HepG2 (cell line): ENCODE results near the gene MLN. TPM values are rescaled to one million over a fixed set of nuclear protein-coding genes. Genes with fewer than 3 reads are reported as not detected.

ENCODE experiments used
- ATF6 ChIP-seq: sonication (generic); formaldehyde crosslinking; conservative IDR thresholded peaks from 2 replicates; pipeline ENCODE4 v1.4.0; 2020; ENCODE audit warnings: missing genetic modification reagents
- CENPT ChIP-seq: sonication (generic); formaldehyde crosslinking; IDR thresholded peaks from 2 replicates; pipeline ENCODE4 v1.8.0; 2022; ENCODE audit warnings: low read depth, mild to moderate bottlenecking, moderate library complexity, missing genetic modification reagents
- FOXP4 ChIP-seq: sonication (generic); formaldehyde crosslinking; IDR thresholded peaks from 2 replicates; pipeline ENCODE4 v1.4.0; 2020; ENCODE audit warnings: missing genetic modification reagents
- GPBP1L1 ChIP-seq: sonication (generic); formaldehyde crosslinking; IDR thresholded peaks from 2 replicates; pipeline ENCODE4 v1.5.0; 2020; ENCODE audit warnings: mild to moderate bottlenecking, missing genetic modification reagents
- HES4 ChIP-seq: sonication (generic); formaldehyde crosslinking; IDR thresholded peaks from 2 replicates; pipeline ENCODE4 v1.9.0; 2021; ENCODE audit warnings: mild to moderate bottlenecking, missing genetic modification reagents, borderline replicate concordance
- POLR2A ChIP-seq, 2 experiments: IDR thresholded peaks; 2 replicates each; pipeline ENCODE4 v1.6.1; 2011; ENCODE audit warnings: low read depth in 2 of 2, low read length in 2 of 2, mild to moderate bottlenecking in 1 of 2, moderate library complexity in 1 of 2; ENCODE audit not compliant: insufficient read depth in 1 of 2
- RFXAP ChIP-seq: sonication (generic); formaldehyde crosslinking; IDR thresholded peaks from 2 replicates; pipeline ENCODE4 v1.4.0; 2020; ENCODE audit warnings: missing genetic modification reagents, borderline replicate concordance
- ZNF318 ChIP-seq: sonication (generic); formaldehyde crosslinking; IDR thresholded peaks from 2 replicates; pipeline ENCODE4 v1.4.0; 2020; ENCODE audit warnings: mild to moderate bottlenecking, missing genetic modification reagents
- ZNF550 ChIP-seq: sonication (generic); formaldehyde crosslinking; IDR thresholded peaks from 2 replicates; pipeline ENCODE4 v1.4.0; 2020; ENCODE audit warnings: mild to moderate bottlenecking, missing genetic modification reagents, borderline replicate concordance
- ZNF644 ChIP-seq: IDR thresholded peaks from 2 replicates; pipeline ENCODE4 v1.6.1; 2016; ENCODE audit warnings: low read depth
- ZNF850 ChIP-seq: sonication (generic); formaldehyde crosslinking; conservative IDR thresholded peaks from 2 replicates; pipeline ENCODE4 v1.9.0; 2021; ENCODE audit warnings: mild to moderate bottlenecking, missing genetic modification reagents
- polyA plus RNA-seq, 8 experiments: library from polyadenylated mRNA; depleted of rRNA in 3 of 8; stranded (reverse) in 7 of 8; unstranded in 1 of 8; fragments of >200 nt; fragmentation: Illumina TruSeq in 4 of 8; extraction: Trizol in 4 of 8; gene quantifications; 2 replicates each; pipeline versions ENCODE4 v1.2.1 to v1.2.3, GENCODE V29; 2011 to 2016; ENCODE audit warnings: low read depth in 4 of 8, missing spikeins in 1 of 8, mixed read lengths in 1 of 8; ENCODE audit not compliant: insufficient read depth in 1 of 8
- total RNA-seq, 5 experiments: library from RNA; depleted of rRNA; stranded (reverse); fragments of >200 nt; fragmentation: Illumina TruSeq; extraction: Trizol; gene quantifications; 2 replicates each; pipeline ENCODE4 v1.2.3, GENCODE V29; 2016; ENCODE audit warnings: low read depth in 1 of 5

Gene MLN
- total and polyA plus RNA-seq, 2 of the 13 experiments (the other 11 are each of a cell fraction or from before 2014, with no cell fraction given), result not detected

- no peak for TF ChIP-seq FOXP4 (CRISPR knock-in tag)
- no peak for TF ChIP-seq ZNF550 (CRISPR knock-in tag)
- peak; percentile 70 for TF ChIP-seq HES4
- TF ChIP-seq ATF6 (CRISPR knock-in tag), result no peak
- no peak for TF ChIP-seq RFXAP (CRISPR knock-in tag)
- no peak for TF ChIP-seq GPBP1L1 (CRISPR knock-in tag)
- peak; percentile 67 to 74; a peak in 3 of 4 replicates for TF ChIP-seq POLR2A (IDR thresholded peaks at IDR 0.05; ENCODE audit: insufficient read depth in 1 of 2, low read depth in 2 of 2, low read length in 2 of 2)
- TF ChIP-seq ZNF644, result 0 out of 2 replicates have a peak, but pooled peaks have one; percentile 7
- TF ChIP-seq CENPT (CRISPR knock-in tag), result no peak
- TF ChIP-seq ZNF318, result no peak
- TF ChIP-seq ZNF850, result no peak
Measured at GRCh38 chr6:33787954-33788693, 15.7 kb downstream of the MLN start (continued).
